Neuron (in vitro differentiated cells): ENCODE results near the gene CGGBP1.

Experiments used
- H2AFZ ChIP-seq: one replicate; pipeline ENCODE4 v1.6.1; 2013; ENCODE audit warnings: low read depth, mild to moderate bottlenecking, inconsistent platforms, low read length, moderate library complexity
- H3K27me3 ChIP-seq: one replicate; pipeline ENCODE4 v1.6.1; 2013; ENCODE audit warnings: low read length; ENCODE audit not compliant: insufficient read depth
- H3K36me3 ChIP-seq: one replicate; pipeline ENCODE4 v1.6.1; 2013; ENCODE audit warnings: low read length; ENCODE audit not compliant: insufficient read depth
- H3K4me1 ChIP-seq: one replicate; pipeline ENCODE4 v1.6.1; 2013; ENCODE audit warnings: low read length; ENCODE audit not compliant: insufficient read depth
- H3K4me3 ChIP-seq: 2 replicates; pipeline ENCODE4 v1.5.1; 2013; ENCODE audit warnings: mild to moderate bottlenecking, low read length, moderate library complexity
- H3K9me3 ChIP-seq: one replicate; pipeline ENCODE4 v1.6.1; 2013; ENCODE audit warnings: low read length

Gene CGGBP1, protein sequence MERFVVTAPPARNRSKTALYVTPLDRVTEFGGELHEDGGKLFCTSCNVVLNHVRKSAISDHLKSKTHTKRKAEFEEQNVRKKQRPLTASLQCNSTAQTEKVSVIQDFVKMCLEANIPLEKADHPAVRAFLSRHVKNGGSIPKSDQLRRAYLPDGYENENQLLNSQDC

DNA sequence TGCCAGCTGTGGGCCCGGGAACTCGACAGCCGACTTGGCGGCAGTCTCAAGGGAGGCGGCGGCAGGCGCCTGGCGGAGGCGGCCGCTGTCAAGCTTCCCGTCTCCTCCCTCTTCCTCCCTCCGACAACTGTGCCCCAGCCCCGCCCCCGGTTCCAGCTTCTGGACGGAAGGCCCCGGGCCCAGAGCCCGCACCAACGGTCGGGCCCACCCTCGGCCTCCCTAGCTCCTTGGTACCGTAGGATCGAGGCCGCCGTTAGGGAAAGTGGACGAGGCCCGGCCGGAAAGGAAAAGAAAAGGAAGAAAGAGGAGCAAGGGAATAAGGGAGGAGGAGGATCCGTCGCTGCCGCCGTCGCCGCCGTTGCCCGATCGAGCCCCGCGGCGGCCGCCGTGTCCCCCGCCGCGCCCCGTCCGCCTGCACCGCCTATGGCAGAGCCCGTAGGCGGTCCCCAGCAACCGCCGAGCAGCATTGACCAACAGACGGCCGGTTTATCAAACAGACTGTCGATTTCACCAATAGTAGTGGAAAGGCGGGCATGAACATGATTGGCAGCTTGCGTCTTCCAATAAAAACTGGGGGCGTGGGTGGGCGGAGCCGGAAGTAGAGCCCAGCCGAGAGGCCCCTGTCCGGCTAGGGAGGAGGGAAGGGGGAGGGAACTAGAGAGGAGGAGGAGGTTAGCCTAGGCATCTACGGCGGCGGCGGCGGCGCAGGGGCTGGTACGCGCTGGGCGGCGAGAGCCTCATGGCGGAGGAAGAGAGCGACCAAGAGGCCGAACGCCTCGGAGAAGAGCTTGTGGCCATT lies at the start of gene CGGBP1, which contains the start of gene ZNF654:
TSS of gene CGGBP1 (minus strand) at position 425 of the 799 bp plus-strand sequence. CDS start 3,029 bp downstream, outside the sequence.
TSS of gene ZNF654 (plus strand) at position 675 of the 799 bp plus-strand sequence. CDS start at position 740, 65 bp downstream.
- Histone ChIP-seq H3K4me1 (peaks cover 31% of the 10 kb centered on the region), H3K4me3 (peak within 1 kb of the TSS; percentile 95), H3K9me3 (no peaks in the 10 kb centered on the region), H3K36me3 (peaks cover 27% of the 10 kb centered on the region), H2AFZ (peak within 1 kb of the TSS; percentile 66), H3K27me3 (no peaks in the 10 kb centered on the region)

GRCh38 chr3:88105325-88105724 lies 46.5 kb upstream of the CGGBP1 start:
- Histone ChIP-seq H3K36me3 (peaks cover 5% of the 10 kb centered on the region), H3K27me3 (no peaks in the 10 kb centered on the region), H3K4me3 (no peak overlapping the region), H3K9me3 (no peaks in the 10 kb centered on the region), H3K4me1 (no peaks in the 10 kb centered on the region), H2AFZ (no peak overlapping the region)

DNA sequence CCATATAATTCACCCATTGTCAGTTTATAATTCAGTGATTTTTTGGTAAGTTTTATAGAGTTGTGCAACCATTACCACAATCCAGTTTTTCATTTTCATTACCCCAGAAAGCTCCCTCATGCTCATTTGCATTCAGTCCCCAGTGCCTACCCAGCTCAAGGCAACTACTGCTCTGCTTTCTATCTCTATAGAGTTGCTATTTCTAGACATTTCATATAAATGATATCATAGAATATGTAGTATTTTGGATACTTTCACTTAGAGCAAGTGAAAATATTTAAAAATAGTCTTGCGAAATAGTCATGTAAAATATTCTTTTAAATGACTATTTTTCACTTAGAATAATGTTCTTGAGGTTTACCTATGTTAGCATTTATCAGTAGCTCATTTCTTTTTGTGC lies 42.3 kb upstream of the CGGBP1 start:
- Histone ChIP-seq H3K9me3 (no peaks in the 10 kb centered on the region), H3K4me1 (no peaks in the 10 kb centered on the region), H3K27me3 (no peaks in the 10 kb centered on the region), H3K36me3 (peaks cover 11% of the 10 kb centered on the region), H3K4me3 (no peak overlapping the region), H2AFZ (no peak overlapping the region)

DNA sequence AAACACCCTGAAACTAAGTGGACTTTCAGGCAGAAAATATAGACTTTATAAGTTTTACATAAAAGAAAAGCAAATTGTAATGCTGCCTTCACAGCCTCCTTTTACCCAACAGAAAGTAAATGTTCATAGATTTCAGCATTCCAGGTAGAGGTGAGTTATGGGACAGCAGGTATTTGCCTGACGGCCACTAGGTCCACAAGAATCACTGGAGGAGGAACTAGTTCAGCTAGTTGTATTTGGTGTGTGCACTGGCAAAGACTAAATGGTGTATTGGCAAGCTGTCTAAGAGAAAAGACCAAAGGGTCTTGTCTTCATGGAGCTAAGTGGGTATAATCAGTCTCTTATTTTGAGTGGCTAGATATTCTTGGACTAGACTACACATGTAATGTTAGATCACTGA lies 34.5 kb upstream of the CGGBP1 start:
- Histone ChIP-seq H2AFZ (no peak overlapping the region), H3K36me3 (peaks cover 13% of the 10 kb centered on the region), H3K4me1 (no peaks in the 10 kb centered on the region), H3K9me3 (no peaks in the 10 kb centered on the region), H3K4me3 (no peak overlapping the region), H3K27me3 (no peaks in the 10 kb centered on the region)

GRCh38 chr3:88092270-88092669 lies 33.5 kb upstream of the CGGBP1 start:
- Histone ChIP-seq H3K27me3 (no peaks in the 10 kb centered on the region), H3K4me1 (no peaks in the 10 kb centered on the region), H2AFZ (no peak overlapping the region), H3K9me3 (no peaks in the 10 kb centered on the region), H3K4me3 (no peak overlapping the region), H3K36me3 (peaks cover 20% of the 10 kb centered on the region)

DNA sequence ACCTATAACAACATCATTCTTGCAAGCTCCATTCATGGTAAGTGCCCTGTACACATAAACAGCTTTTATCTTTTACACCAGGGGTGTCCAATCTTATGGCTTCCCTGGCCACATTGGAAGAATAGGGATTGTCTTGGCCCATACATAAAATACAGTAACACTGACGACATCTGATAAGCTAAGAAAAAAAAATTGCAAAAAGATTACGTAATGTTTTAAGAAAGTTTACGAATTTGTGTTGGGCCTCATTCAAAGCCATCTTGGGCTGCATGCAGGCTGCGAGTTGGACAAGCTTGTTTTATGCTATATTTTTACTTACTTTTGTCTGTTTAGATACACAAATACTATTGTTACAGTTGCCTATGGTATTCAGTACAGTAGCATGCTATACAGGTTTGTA lies 31.9 kb upstream of the CGGBP1 start:
- Histone ChIP-seq H3K36me3 (peaks cover 23% of the 10 kb centered on the region), H2AFZ (no peak overlapping the region), H3K9me3 (peaks cover 2% of the 10 kb centered on the region), H3K4me3 (no peak overlapping the region), H3K4me1 (no peaks in the 10 kb centered on the region), H3K27me3 (no peaks in the 10 kb centered on the region)

DNA sequence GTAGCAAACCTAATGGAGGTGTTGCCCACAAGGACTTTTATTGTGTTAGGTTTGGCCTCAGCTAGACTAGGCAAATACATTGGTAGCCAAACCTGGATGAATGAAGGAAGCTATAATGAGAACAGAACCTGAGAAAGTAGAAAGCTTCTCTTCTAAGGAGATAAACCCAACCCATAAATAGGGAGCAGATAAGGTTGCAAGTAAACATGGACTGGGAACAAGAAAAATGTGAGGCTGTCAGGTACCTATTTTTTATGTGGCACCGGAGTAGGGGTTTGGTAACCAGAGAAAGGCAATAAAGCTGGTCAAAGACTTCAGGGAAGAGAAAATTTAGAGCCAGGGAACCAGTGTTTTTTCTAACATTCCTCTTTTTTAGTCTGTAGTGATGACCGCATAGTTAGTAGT lies 25.3 kb upstream of the CGGBP1 start:
- H3K4me3 ChIP-seq = no peak overlapping the region
- peaks cover 15% of the 10 kb centered on the region for H3K36me3 ChIP-seq
- H3K27me3 ChIP-seq = no peaks in the 10 kb centered on the region
- peaks cover 4% of the 10 kb centered on the region for H3K9me3 ChIP-seq
- H2AFZ ChIP-seq = no peak overlapping the region
- no peaks in the 10 kb centered on the region for H3K4me1 ChIP-seq

GRCh38 chr3:88082854-88083253 lies 24.0 kb upstream of the CGGBP1 start:
- H3K9me3 ChIP-seq = peaks cover 4% of the 10 kb centered on the region
- H2AFZ ChIP-seq = no peak overlapping the region
- no peak overlapping the region for H3K4me3 ChIP-seq
- H3K36me3 ChIP-seq = peaks cover 13% of the 10 kb centered on the region
- H3K4me1 ChIP-seq = no peaks in the 10 kb centered on the region
- no peaks in the 10 kb centered on the region for H3K27me3 ChIP-seq

- no peaks in the 10 kb centered on the region for H3K36me3 ChIP-seq
- no peak overlapping the region for H2AFZ ChIP-seq
- H3K4me1 ChIP-seq = no peaks in the 10 kb centered on the region
- no peak overlapping the region for H3K4me3 ChIP-seq
- H3K9me3 ChIP-seq = peaks cover 2% of the 10 kb centered on the region
- H3K27me3 ChIP-seq = no peaks in the 10 kb centered on the region
Observed at GRCh38 chr3:88078932-88079331, 20.1 kb upstream of the CGGBP1 start.

DNA sequence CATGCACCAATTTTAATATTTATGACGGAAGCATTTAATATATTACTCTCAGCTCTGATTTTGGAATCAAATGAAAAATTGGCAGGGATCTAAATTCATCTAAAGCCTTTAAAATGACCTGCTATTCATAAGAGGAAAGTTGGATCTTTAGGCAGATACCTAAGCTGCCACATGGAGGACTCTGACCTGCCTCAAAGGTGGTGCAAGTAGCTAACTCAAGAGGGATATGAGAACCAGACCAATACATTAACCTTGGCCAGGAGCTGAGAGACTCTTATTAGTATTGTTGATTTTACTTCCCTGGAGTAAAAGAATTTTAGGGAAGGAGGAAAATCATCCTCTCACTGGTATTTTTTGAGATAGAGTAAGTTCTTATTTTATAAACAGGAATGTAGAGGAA lies 17.9 kb upstream of the CGGBP1 start:
- H3K4me1 ChIP-seq = no peaks in the 10 kb centered on the region
- H3K36me3 ChIP-seq = no peaks in the 10 kb centered on the region
- no peak overlapping the region for H2AFZ ChIP-seq
- H3K27me3 ChIP-seq = no peaks in the 10 kb centered on the region
- H3K4me3 ChIP-seq = no peak overlapping the region
- H3K9me3 ChIP-seq = peaks cover 2% of the 10 kb centered on the region

- H3K27me3 ChIP-seq = no peaks in the 10 kb centered on the region
- no peak overlapping the region for H2AFZ ChIP-seq
- no peaks in the 10 kb centered on the region for H3K9me3 ChIP-seq
- H3K4me1 ChIP-seq = no peaks in the 10 kb centered on the region
- H3K4me3 ChIP-seq = no peak overlapping the region
- H3K36me3 ChIP-seq = no peaks in the 10 kb centered on the region
Observed at GRCh38 chr3:88075497-88075896, 16.7 kb upstream of the CGGBP1 start.

- no peaks in the 10 kb centered on the region for H3K36me3 ChIP-seq
- H2AFZ ChIP-seq = no peak overlapping the region
- no peak overlapping the region for H3K4me3 ChIP-seq
- no peaks in the 10 kb centered on the region for H3K27me3 ChIP-seq
- no peaks in the 10 kb centered on the region for H3K9me3 ChIP-seq
- no peaks in the 10 kb centered on the region for H3K4me1 ChIP-seq
Observed at GRCh38 chr3:88075072-88075471, 16.3 kb upstream of the CGGBP1 start.

- Histone ChIP-seq H3K9me3 (no peaks in the 10 kb centered on the region), H3K4me3 (peak overlapping the region; percentile 95), H3K27me3 (no peaks in the 10 kb centered on the region), H3K4me1 (peaks cover 30% of the 10 kb centered on the region), H2AFZ (no peak overlapping the region), H3K36me3 (peaks cover 7% of the 10 kb centered on the region)
Observed at GRCh38 chr3:88061746-88062145, 2.9 kb upstream of the CGGBP1 start.
